ENCODE data around the gene HNMT.
"Not testable (repeated sequence)": the region's sequence is repeated elsewhere in the genome, so short reads cannot be mapped to it uniquely, and the experiment has no call there.

HNMT gene

DNA sequence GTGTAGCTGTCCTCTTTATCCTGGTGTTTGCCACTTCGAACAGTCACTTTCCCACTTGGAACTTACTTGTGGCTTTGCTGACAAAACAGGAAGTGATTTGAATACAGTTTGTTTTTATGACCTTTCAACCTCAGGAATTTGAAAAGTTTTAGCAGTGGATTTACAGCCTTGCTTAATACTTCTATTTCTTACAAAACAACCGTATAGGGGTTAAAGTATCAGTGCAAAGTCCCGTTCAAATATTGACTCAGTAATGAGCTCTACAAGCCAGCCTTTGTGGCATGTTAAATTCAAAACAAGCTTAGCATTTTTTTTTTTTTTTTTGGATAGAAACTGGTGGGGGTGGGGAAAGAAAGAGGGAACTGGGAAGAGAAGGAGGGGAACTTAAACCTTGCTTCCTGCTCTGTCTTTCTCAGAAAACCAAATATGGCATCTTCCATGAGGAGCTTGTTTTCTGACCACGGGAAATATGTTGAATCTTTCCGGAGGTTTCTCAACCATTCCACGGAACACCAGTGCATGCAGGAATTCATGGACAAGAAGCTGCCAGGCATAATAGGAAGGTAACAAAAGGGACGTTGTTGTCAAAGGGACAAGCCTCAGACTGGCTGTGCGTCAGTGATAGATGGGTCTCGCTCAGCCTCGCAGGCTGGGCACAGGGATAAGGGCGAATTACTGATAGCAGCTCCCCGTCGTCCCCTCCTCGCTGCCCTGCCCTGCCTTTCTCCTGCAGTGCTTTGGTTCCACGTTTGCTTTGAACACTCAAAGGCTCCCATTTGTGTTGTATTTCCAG, at the start of gene HNMT:
HNMT (plus strand) TSS at position 408 of the 793 bp plus-strand sequence; CDS start at position 427, 19 bp downstream.
- no peak for DNase-seq

GRCh38 chr2:137921105-137921880, 43.0 kb upstream of the HNMT start:
- no peak for DNase-seq

DNA sequence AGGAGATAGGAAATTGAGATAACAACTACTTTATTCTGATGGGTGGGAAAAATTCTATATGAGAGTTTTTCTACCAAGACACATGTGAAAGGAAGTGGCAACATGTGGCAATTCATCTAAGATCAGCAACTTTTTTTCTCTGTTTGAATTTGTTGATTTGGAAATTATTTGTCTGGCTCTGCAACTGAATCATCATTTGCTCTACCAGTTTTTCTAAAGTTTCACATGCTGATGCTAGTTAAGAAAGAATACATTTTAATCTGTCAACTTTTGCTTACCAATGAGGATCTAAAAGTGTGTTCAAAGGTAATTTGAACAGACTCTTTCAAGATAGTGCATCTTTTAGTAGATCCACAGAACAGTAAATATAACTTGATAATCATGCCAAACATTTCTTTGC, 42.1 kb upstream of the HNMT start:
- DNase-seq = not testable (repeated sequence)

DNA sequence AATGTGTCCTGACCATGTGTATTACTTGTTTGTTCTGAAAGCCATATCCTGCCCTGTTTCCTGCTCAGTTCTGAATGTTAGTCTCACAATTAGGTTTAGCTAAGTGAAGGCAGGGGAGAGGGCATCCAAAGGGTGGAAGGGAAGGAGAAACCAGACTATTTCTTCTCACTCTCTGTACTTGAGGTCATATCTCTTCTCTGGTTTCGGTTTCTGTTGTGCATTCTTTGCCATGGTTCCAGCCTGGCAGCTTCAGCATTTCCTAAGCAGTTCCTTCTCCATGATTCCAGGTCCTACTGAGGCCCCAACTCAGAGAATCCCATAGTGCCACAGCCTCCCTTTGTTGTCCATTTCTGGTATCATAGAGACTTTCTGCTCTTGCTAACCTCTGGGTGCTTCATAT, 40.3 kb upstream of the HNMT start:
- no peak for DNase-seq

DNA sequence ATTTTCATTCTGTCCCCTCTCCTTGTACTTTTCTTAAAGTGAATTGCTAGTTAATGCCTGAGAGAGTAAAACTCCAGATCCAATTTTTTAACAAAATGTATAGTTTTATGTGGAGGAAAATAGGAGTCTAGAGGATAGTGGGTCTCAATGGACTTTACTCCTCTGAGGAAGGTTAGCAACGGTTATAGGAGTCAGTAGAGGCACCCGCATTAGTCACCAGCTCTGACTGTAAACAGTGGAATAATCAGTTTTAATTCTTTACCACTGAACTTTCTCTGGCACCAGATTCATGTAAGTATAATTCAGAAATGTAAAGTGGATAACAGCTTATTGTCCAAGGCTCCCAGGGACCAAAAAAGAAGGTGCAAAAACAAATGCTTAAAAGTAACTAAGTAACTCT, 38.7 kb upstream of the HNMT start:
- no peak for DNase-seq

DNA sequence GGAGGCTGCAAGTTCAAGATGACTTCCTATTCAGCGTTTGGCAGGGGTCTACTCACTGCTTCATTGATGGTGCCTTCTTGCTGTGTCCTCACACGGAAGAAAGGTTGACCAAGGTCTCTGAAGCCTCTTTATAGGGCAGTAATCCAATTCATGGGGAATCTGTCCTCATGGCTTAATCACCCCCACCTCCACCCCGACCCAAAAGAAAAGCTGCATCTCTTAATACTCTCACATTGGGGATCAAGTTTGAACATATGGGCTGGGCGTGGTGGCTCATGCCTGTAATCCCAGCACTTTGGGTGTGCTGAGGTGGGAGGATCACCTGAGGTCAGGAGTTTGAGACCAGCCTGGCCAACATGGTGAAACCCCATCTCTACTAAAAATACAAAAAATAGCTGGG, 36.4 kb upstream of the HNMT start:
- no peak for DNase-seq

DNA sequence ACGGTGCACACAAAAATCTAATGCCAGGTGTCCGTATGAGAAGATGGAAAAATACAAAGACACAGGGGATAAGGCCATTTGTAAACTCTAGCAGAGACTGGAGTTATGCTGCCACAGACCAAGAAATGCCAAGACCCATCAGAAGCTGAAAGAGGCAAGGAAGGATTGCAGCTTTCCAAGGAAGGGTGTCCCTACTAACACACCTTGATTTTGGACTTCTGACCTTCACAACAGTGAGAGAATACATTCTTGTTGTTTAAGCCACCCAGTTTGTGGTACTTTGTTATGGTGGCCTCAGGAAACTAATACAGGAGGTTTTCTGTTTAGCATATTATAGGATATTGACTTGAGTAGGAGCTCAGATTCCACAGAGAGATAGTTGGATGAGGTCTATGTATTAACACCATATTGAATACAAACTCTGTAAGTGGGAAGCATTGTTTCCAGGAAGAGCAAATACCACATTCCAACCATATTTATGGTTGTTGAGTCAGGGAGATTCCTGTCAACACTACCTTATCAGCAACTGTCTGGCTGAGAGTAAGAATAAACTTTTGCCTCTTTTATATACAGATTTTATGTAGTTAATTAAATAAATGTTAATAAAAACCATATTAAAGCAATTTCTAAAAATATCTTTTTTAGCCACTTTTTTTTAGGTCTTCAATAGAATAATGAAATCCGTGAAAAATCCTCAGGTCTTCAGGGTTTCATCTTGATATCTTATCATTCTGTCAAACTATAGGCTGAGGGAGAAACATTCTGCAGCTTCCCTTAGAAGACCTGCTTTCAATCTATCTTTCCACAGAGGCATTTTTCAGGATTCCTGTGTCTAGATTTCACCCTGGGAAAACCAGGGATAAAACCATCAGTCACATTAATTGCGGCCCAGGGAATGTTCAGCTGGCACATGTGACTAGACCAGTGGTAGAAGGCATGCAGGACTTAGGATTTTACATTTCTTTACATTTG, 35.4 kb upstream of the HNMT start:
- DNase-seq = no peak

GRCh38 chr2:137929519-137929916, 34.8 kb upstream of the HNMT start:
- no peak for DNase-seq

GRCh38 chr2:137930146-137930545, 34.1 kb upstream of the HNMT start:
- no peak for DNase-seq

GRCh38 chr2:137935591-137935990, 28.7 kb upstream of the HNMT start:
- no peak for DNase-seq

- DNase-seq = no peak
These were observed 27.0 kb upstream of the HNMT start for GRCh38 chr2:137937246-137937645.

DNA sequence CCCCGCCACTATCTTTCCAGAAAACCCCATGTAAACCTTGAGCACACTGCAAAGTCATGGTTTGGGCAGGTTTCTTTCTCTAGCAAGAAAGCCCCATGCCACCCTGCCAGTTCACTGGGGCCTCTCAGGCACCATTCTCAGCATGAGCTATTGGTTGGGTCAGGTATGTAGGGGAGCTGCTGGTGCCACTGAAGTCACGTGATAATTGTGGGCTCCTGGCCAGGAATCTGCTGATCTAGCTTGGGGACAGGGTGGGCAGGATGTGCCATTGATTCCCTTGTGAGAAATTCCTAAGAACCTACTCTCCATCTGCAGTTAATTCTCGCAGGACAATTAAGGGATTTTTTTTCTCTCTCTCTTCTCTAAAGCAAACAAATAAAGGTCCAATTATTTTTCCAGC, 26.5 kb upstream of the HNMT start:
- DNase-seq = no peak

DNA sequence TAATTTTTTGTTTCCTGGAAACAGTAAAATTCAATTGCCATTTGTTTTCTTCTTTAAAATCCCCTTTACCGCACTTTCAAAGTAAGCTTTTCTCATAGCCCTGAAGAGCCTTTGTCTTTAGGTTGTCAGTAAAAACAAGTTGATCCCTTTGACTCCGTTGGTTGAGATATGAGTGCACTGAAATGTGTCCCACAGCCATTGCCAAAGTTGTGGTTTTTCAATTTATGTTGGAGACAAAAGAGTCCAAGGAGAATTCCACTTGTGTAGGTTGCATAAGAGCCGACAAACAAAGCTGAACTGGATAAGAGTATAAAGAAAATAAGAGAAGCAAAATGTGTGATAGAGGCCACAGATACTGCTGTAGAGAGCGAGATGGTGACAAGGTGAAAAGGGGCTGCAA, 26.1 kb upstream of the HNMT start:
- no peak for DNase-seq

DNA sequence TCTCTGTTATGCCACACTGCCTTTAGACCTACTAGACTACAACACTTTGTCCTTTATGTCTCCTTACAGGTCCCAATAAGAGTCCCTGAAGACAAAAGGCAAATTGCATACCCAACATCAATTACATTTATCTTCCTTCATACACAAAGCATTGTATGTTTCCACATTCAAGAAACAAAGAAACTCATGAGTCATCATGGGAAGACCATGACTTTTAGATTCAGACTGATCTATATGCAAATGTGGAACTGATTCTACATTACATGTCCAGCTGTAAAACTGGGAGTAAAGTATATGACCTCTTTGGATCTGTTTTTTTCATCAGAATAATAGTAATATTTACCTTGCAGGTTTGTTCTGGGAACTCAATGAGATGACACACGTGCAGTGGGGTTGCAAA, 25.2 kb upstream of the HNMT start:
- no peak for DNase-seq

GRCh38 chr2:137940154-137940553, 24.1 kb upstream of the HNMT start:
- no peak for DNase-seq

GRCh38 chr2:137942037-137942832, 22.0 kb upstream of the HNMT start:
- DNase-seq = no peak

DNA sequence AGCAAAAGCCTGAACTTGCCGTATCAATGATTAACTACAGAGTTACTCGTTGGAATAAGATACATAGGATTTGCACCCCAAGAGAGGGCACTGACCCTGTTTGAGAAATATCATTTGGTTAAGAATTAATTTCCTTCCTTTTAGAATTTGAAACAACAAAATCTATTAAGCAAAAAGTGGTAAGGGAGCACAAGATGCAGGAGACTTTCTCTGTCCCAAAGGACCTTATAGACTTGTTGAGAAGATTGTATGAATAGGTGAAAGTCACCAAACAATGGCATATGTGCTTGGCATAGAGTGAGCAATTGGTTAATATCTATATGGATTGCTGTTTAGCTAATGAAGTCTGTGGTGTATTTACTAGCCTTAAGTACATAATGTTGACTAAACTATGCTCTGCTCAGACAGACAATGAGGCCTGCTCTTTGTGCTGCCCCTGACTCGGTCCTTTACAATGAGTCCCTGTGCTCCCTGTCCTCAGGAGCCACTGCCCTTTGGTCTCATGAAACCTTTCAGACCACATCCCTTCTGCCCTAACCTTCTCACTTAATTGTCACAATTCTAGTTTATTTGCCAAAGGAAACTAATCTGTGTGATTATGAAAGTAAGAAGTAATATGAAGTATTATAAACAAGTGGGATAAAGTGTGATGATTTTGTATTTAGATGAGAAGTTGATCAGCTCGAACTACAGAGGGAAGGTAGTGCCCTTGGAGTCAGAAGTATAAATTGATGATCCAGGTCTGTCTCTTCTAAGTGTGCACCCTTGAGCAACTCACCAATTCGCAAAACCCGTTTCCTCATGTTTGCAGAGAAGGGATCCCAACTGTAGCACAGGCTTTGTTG, 21.2 kb upstream of the HNMT start:
- no peak for DNase-seq

- no peak for DNase-seq
These were observed 20.5 kb upstream of the HNMT start for GRCh38 chr2:137943678-137944347.

GRCh38 chr2:137944714-137945113, 19.6 kb upstream of the HNMT start:
- DNase-seq = no peak

GRCh38 chr2:137945229-137945628, 19.0 kb upstream of the HNMT start:
- no peak for DNase-seq

DNA sequence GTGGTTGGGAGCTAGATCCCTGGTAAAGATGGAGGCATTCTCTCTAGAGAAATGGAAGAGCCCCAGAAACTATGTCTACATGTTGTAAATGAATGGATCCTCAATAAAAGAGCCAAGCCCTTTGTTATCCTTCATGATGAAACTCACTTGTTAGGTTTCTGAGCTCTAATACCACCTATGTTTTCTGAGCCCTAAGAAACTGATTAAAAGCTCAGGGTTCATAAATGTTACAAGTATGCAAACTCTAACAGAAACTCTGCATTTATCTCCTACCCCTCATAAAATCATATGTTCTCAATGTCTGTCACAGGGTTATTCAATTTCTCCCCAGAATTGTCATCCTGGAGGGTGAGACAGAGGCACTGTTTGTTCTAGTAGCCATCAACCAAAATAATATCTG, 18.0 kb upstream of the HNMT start:
- DNase-seq = no peak

Measured in SHP77 (cell line).